ENCODE results near the gene SLC24A4.

DNA sequence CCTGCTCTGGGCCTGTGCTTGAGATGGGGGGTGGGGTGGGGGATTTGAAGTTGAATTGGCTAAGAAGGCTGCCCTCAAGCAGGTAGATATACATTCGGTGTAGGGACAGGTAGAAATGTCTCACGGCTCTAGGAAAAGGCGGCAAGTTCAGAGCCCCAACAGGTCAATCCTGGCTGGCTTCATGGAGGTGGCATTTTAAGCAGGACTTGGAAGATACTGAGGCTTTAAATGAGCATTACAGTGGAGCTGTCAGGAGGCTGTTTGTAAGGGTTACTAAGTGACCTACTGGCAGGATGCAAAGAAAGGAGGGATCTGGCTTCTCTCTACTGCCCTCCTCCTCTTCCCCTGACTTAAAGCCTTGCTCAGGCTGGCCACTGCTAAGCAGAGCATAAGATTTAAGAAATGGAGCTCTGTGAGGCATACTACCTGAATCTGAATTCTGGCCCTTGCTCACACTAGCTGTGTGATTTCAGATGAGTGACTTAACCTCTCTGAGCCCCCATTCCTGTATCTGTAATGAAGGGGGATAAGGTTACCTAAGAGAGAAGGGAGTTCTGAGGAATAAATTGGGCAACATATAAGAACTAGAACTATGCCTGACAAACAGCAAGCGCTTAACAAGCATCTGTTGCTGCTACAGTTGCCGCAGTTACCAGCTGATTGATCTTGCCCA lies 61.6 kb downstream of the SLC24A4 start:
- TF ChIP-seq EZH2phosphoT487 (IDR thresholded peaks at IDR 0.05; ENCODE audit: low read depth, severe bottlenecking, unreplicated experiment) (no peak), EZH2 (IDR thresholded peaks at IDR 0.05; ENCODE audit: borderline replicate concordance) (no peak)
- TF ChIP-seq, protein P1, sequence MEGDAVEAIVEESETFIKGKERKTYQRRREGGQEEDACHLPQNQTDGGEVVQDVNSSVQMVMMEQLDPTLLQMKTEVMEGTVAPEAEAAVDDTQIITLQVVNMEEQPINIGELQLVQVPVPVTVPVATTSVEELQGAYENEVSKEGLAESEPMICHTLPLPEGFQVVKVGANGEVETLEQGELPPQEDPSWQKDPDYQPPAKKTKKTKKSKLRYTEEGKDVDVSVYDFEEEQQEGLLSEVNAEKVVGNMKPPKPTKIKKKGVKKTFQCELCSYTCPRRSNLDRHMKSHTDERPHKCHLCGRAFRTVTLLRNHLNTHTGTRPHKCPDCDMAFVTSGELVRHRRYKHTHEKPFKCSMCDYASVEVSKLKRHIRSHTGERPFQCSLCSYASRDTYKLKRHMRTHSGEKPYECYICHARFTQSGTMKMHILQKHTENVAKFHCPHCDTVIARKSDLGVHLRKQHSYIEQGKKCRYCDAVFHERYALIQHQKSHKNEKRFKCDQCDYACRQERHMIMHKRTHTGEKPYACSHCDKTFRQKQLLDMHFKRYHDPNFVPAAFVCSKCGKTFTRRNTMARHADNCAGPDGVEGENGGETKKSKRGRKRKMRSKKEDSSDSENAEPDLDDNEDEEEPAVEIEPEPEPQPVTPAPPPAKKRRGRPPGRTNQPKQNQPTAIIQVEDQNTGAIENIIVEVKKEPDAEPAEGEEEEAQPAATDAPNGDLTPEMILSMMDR (IDR thresholded peaks at IDR 0.05; ENCODE audit: poor library complexity), result no peak

All from hepatocyte (in vitro differentiated cells).